Stomach (tissue), 4 donors: ENCODE results near the gene EGFL8.

Experiments used
- POLR2A ChIP-seq, 4 donors: fragments of 450-650 bp; IDR thresholded peaks; one replicate each; pipeline ENCODE4 v1.6.1; 2016; ENCODE audit warnings: antibody characterized with exemption in 4 of 4, control low read depth in 2 of 4, mild to moderate bottlenecking in 1 of 4, moderate library complexity in 1 of 4
- TF ChIP-seq, protein P1 (sequence below), 7 experiments: fragments of 450-650 bp in 4 of 7; fragments of 200-600 bp in 3 of 7; sonication (generic) in 3 of 7; IDR thresholded peaks; one replicate each; pipeline ENCODE4 v1.5.1; 2016 to 2019; ENCODE audit warnings: antibody characterized with exemption in 7 of 7, control low read depth in 2 of 7, mild to moderate bottlenecking in 1 of 7

GRCh38 chr6:32213649-32214048, 49.3 kb downstream of the EGFL8 start:
- TF ChIP-seq POLR2A (IDR thresholded peaks at IDR 0.05), result no peak
- TF ChIP-seq, protein P1, sequence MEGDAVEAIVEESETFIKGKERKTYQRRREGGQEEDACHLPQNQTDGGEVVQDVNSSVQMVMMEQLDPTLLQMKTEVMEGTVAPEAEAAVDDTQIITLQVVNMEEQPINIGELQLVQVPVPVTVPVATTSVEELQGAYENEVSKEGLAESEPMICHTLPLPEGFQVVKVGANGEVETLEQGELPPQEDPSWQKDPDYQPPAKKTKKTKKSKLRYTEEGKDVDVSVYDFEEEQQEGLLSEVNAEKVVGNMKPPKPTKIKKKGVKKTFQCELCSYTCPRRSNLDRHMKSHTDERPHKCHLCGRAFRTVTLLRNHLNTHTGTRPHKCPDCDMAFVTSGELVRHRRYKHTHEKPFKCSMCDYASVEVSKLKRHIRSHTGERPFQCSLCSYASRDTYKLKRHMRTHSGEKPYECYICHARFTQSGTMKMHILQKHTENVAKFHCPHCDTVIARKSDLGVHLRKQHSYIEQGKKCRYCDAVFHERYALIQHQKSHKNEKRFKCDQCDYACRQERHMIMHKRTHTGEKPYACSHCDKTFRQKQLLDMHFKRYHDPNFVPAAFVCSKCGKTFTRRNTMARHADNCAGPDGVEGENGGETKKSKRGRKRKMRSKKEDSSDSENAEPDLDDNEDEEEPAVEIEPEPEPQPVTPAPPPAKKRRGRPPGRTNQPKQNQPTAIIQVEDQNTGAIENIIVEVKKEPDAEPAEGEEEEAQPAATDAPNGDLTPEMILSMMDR (IDR thresholded peaks at IDR 0.05), result no peak
